HPDE6-E6E7 (cell line): ENCODE measurements around the gene CEP128.

Experiments
- DNase-seq: peaks from one replicate; pipeline ENCODE4 v3.0.0; 2011; ENCODE audit warnings: missing footprints; ENCODE audit errors: extremely low spot score

The CEP128 gene

GRCh38 chr14:80901822-80902221, 39.7 kb downstream of the CEP128 start:
- DNase-seq, result no peak

GRCh38 chr14:80901260-80901659, 40.3 kb downstream of the CEP128 start:
- no peak for DNase-seq

GRCh38 chr14:80872645-80873044, 68.9 kb downstream of the CEP128 start:
- DNase-seq, result no peak

- no peak for DNase-seq
Observed at GRCh38 chr14:80868260-80868659, 73.3 kb downstream of the CEP128 start.

- DNase-seq, result no peak
Observed at GRCh38 chr14:80867798-80868197, 73.7 kb downstream of the CEP128 start.

- no peak for DNase-seq
Observed at GRCh38 chr14:80867091-80867490, 74.4 kb downstream of the CEP128 start.

- no peak for DNase-seq
Observed at GRCh38 chr14:80865565-80865964, 76.0 kb downstream of the CEP128 start.

- no peak for DNase-seq
Observed at GRCh38 chr14:80862983-80863382, 78.6 kb downstream of the CEP128 start.

- DNase-seq, result no peak
Observed at GRCh38 chr14:80862541-80862940, 79.0 kb downstream of the CEP128 start.

GRCh38 chr14:80850197-80850814, 91.2 kb downstream of the CEP128 start:
- no peak for DNase-seq

GRCh38 chr14:80847070-80847469, 94.5 kb downstream of the CEP128 start:
- DNase-seq, result no peak

GRCh38 chr14:80845856-80846255, 95.7 kb downstream of the CEP128 start:
- DNase-seq, result no peak

- DNase-seq, result no peak
Observed at GRCh38 chr14:80844872-80845271, 96.7 kb downstream of the CEP128 start.

GRCh38 chr14:80839743-80840142, 101.8 kb downstream of the CEP128 start:
- DNase-seq, result no peak

- no peak for DNase-seq
Observed at GRCh38 chr14:80809663-80810062, 131.9 kb downstream of the CEP128 start.

GRCh38 chr14:80805136-80805535, 136.4 kb downstream of the CEP128 start:
- DNase-seq, result no peak

GRCh38 chr14:80798878-80799277, 142.7 kb downstream of the CEP128 start:
- DNase-seq, result no peak

GRCh38 chr14:80798211-80798610, 143.3 kb downstream of the CEP128 start:
- no peak for DNase-seq

- DNase-seq, result no peak
Observed at GRCh38 chr14:80792771-80793170, 148.8 kb downstream of the CEP128 start.

- no peak for DNase-seq
Observed at GRCh38 chr14:80787876-80788275, 153.7 kb downstream of the CEP128 start.

- DNase-seq, result no peak
Observed at GRCh38 chr14:80784820-80785219, 156.7 kb downstream of the CEP128 start.

GRCh38 chr14:80781972-80782367, 159.6 kb downstream of the CEP128 start:
- no peak for DNase-seq

- DNase-seq, result no peak
Observed at GRCh38 chr14:80780500-80780899, 161.0 kb downstream of the CEP128 start.

GRCh38 chr14:80776657-80777056, 164.9 kb downstream of the CEP128 start:
- no peak for DNase-seq
